ENCODE data around the gene AOX1.
A peak's percentile ranks its signal among the peaks of the same experiment; 100 is the strongest.
"Not testable (repeated sequence)": the region's sequence is repeated elsewhere in the genome, so short reads cannot be mapped to it uniquely, and the experiment has no call there.

AOX1 gene
- long read RNA-seq, donor 1: 0 reads
- long read RNA-seq, donor 2: 0 reads
- long read RNA-seq, donor 3, full-length matches to known transcripts: 1 of 1 reads
- long read RNA-seq, donor 3, partial matches to known transcripts: 0 of 1 reads
- long read RNA-seq, donor 3, other reads (novel, unspliced or antisense): 0 of 1 reads
- long read RNA-seq, donor 4: 0 reads
- long read RNA-seq, donor 5: 0 reads
- long read RNA-seq, donor 6: 0 reads
- long read RNA-seq, donor 7: 0 reads
- long read RNA-seq, donor 8, full-length matches to known transcripts: 1 of 1 reads
- long read RNA-seq, donor 8, partial matches to known transcripts: 0 of 1 reads
- long read RNA-seq, donor 8, other reads (novel, unspliced or antisense): 0 of 1 reads

- peak; percentile 75 for DNase-seq
Measured at GRCh38 chr2:200585730-200586643, at the start of gene AOX1. AOX1 (plus strand) TSS chr2:200586014; CDS start chr2:200586109, 95 bp downstream.

- DNase-seq: no peak
Measured at GRCh38 chr2:200538139-200538538, 47.7 kb upstream of the AOX1 start.

GRCh38 chr2:200540793-200541192, 45.0 kb upstream of the AOX1 start:
- no peak for DNase-seq

GRCh38 chr2:200566596-200566995, 19.2 kb upstream of the AOX1 start:
- DNase-seq: not testable (repeated sequence)

GRCh38 chr2:200567932-200568331, 17.9 kb upstream of the AOX1 start:
- no peak for DNase-seq

- DNase-seq: no peak
Measured at GRCh38 chr2:200575957-200576356, 9.9 kb upstream of the AOX1 start.

GRCh38 chr2:200577027-200577426, 8.8 kb upstream of the AOX1 start:
- DNase-seq: no peak

GRCh38 chr2:200578778-200579177, 7.0 kb upstream of the AOX1 start:
- DNase-seq: no peak

GRCh38 chr2:200584639-200585038, 1.2 kb upstream of the AOX1 start:
- no peak for DNase-seq

- no peak for DNase-seq
Measured at GRCh38 chr2:200585340-200585729, 479 bp upstream of the AOX1 start.

- no peak for DNase-seq
Measured at GRCh38 chr2:200586644-200586975, 796 bp downstream of the AOX1 start.

GRCh38 chr2:200587007-200587616, 1.3 kb downstream of the AOX1 start:
- no peak for DNase-seq

GRCh38 chr2:200588076-200588678, 2.4 kb downstream of the AOX1 start:
- DNase-seq: no peak

- no peak for DNase-seq
Measured at GRCh38 chr2:200590090-200590489, 4.3 kb downstream of the AOX1 start.

GRCh38 chr2:200591308-200591707, 5.5 kb downstream of the AOX1 start:
- no peak for DNase-seq

GRCh38 chr2:200592406-200593075, 6.7 kb downstream of the AOX1 start:
- no peak for DNase-seq

GRCh38 chr2:200593905-200594304, 8.1 kb downstream of the AOX1 start:
- DNase-seq: no peak

GRCh38 chr2:200595913-200596312, 10.1 kb downstream of the AOX1 start:
- no peak for DNase-seq

- DNase-seq: no peak
Measured at GRCh38 chr2:200596774-200597570, 11.2 kb downstream of the AOX1 start.

GRCh38 chr2:200599206-200599605, 13.4 kb downstream of the AOX1 start:
- DNase-seq: no peak

GRCh38 chr2:200600549-200601225, 14.9 kb downstream of the AOX1 start:
- DNase-seq: no peak

Measured in right kidney (tissue), 9 donors.